ENCODE measurements around the gene SOS2. TPM values are rescaled to one million over a fixed set of nuclear protein-coding genes. Genes with fewer than 3 reads are reported as not detected.
"Not testable (repeated sequence)": the region's sequence is repeated elsewhere in the genome, so short reads cannot be mapped to it uniquely, and the experiment has no call there.

SOS2 gene
- total and polyA plus RNA-seq, 10 of the 15 experiments (the other 5 are each of a cell fraction or from before 2014, with no cell fraction given) = 2.1 to 16.8 (median 8.4) TPM

GRCh38 chr14:50082308-50082742 lies 149.1 kb downstream of the SOS2 start (continued):
- no peak for TF ChIP-seq PBX3 (IDR thresholded peaks at IDR 0.05; ENCODE audit: insufficient replicate concordance, low read depth, low read length)
- TF ChIP-seq CREM (IDR thresholded peaks at IDR 0.05; ENCODE audit: low read depth) = peak; percentile 32; the same call in 1 of the 2 replicates
- TF ChIP-seq CTCF (IDR thresholded peaks at IDR 0.05 in 2 of 3, conservative IDR thresholded peaks at IDR 0.05 in 1 of 3; ENCODE audit: control insufficient read depth in 2 of 3, extremely low read depth in 1 of 3, insufficient read depth in 1 of 3, low read depth in 3 of 3, low read length in 3 of 3) = no peak
- TF ChIP-seq POLR2AphosphoS5 (IDR thresholded peaks at IDR 0.05; ENCODE audit: low read length) = peak; percentile 26
- peak; percentile 27; the same call in 1 of the 2 replicates for TF ChIP-seq NBN (IDR thresholded peaks at IDR 0.05)
- no peak for TF ChIP-seq GATAD2B (conservative IDR thresholded peaks at IDR 0.05; ENCODE audit: low read depth)

- SMC1A ChIA-PET (ENCODE audit: uncharacterized antibody, unreplicated experiment); RAD21 ChIA-PET (ENCODE audit: unreplicated experiment): not testable (repeated sequence)
- 67% methylated on average over 1 of the region's 1 CpG for WGBS (ENCODE audit: insufficient coverage, insufficient replicate concordance, low lambda C conversion rate, missing lambda C conversion rate)
These were observed 152.3 kb downstream of the SOS2 start for GRCh38 chr14:50079103-50079502.

GRCh38 chr14:50073663-50074062 lies 157.7 kb downstream of the SOS2 start:
- POLR2A ChIA-PET; H3K27ac ChIP-seq (ENCODE audit: control insufficient read depth, insufficient read depth): not testable (repeated sequence)
- 99% methylated on average over 26 of the region's 32 CpGs for WGBS (ENCODE audit: insufficient coverage, insufficient replicate concordance, low lambda C conversion rate, missing lambda C conversion rate)

More at GRCh38 chr14:50079103-50079502, 152.3 kb downstream of the SOS2 start:
- in situ Hi-C loops (cut with MboI); intact Hi-C loops (cut with micrococcal nuclease; ENCODE audit: unreplicated experiment); H3K9me3 ChIP-seq (replicated peaks; ENCODE audit: control insufficient read depth, insufficient read depth, low read length); ATAC-seq; POLR2A ChIA-PET; H3K4me3 ChIP-seq; BruUV-seq (replicated peaks); H2AFZ ChIP-seq (ENCODE audit: control insufficient read depth, low read depth, low read length); H3K9ac ChIP-seq (ENCODE audit: control insufficient read depth, insufficient read depth, low read length); DNase-seq (ENCODE audit: low read depth, low spot score); H3K27ac ChIP-seq (ENCODE audit: control insufficient read depth, insufficient read depth); H3K27me3 ChIP-seq (replicated peaks in 1 of 2; ENCODE audit: control insufficient read depth in 2 of 2, insufficient read depth in 2 of 2, low read length in 1 of 2); FAIRE-seq; H4K20me1 ChIP-seq (ENCODE audit: control insufficient read depth, insufficient read depth); H3K36me3 ChIP-seq (ENCODE audit: control insufficient read depth in 2 of 2, insufficient read depth in 2 of 2, low read length in 1 of 2); CTCF ChIA-PET; H3K4me2 ChIP-seq (ENCODE audit: control insufficient read depth, insufficient read depth): not testable (repeated sequence)
- Histone ChIP-seq H3K4me1 (ENCODE audit: control insufficient read depth, insufficient read depth, low read length) (peaks cover 28% of the 10 kb centered on the region), H3K79me2 (ENCODE audit: control insufficient read depth, insufficient read depth, low read length) (peaks cover 12% of the 10 kb centered on the region)

More at GRCh38 chr14:50073663-50074062, 157.7 kb downstream of the SOS2 start:
- CTCF ChIA-PET; H3K79me2 ChIP-seq (ENCODE audit: control insufficient read depth, insufficient read depth, low read length); SMC1A ChIA-PET (ENCODE audit: uncharacterized antibody, unreplicated experiment); H3K9me3 ChIP-seq (replicated peaks; ENCODE audit: control insufficient read depth, insufficient read depth, low read length); ATAC-seq; H3K4me3 ChIP-seq; H2AFZ ChIP-seq (ENCODE audit: control insufficient read depth, low read depth, low read length); DNase-seq (ENCODE audit: low read depth, low spot score); H3K36me3 ChIP-seq (ENCODE audit: control insufficient read depth in 2 of 2, insufficient read depth in 2 of 2, low read length in 1 of 2); H3K9ac ChIP-seq (ENCODE audit: control insufficient read depth, insufficient read depth, low read length); RAD21 ChIA-PET (ENCODE audit: unreplicated experiment); H3K27me3 ChIP-seq (replicated peaks in 1 of 2; ENCODE audit: control insufficient read depth in 2 of 2, insufficient read depth in 2 of 2, low read length in 1 of 2); BruUV-seq (replicated peaks); in situ Hi-C loops (cut with MboI); FAIRE-seq; H3K4me1 ChIP-seq (ENCODE audit: control insufficient read depth, insufficient read depth, low read length); H3K4me2 ChIP-seq (ENCODE audit: control insufficient read depth, insufficient read depth); H4K20me1 ChIP-seq (ENCODE audit: control insufficient read depth, insufficient read depth); intact Hi-C loops (cut with micrococcal nuclease; ENCODE audit: unreplicated experiment): not testable (repeated sequence)
